Measurements from ENCODE around the gene DSCAM. TPM values are rescaled to one million over a fixed set of nuclear protein-coding genes. Genes with fewer than 3 reads are reported as not detected.

Gene DSCAM
- total and polyA plus RNA-seq, 10 of the 15 experiments (the other 5 are each of a cell fraction or from before 2014, with no cell fraction given): not detected

GRCh38 chr21:40699366-40699765 lies 147.6 kb downstream of the DSCAM start:
- H3K4me3 ChIP-seq: no peak overlapping the region
- H3K9me3 ChIP-seq (replicated peaks; ENCODE audit: control insufficient read depth, insufficient read depth, low read length): no peaks in the 10 kb centered on the region; the same call in 2 of the 3 replicates
- no peaks in the 10 kb centered on the region for H3K79me2 ChIP-seq (ENCODE audit: control insufficient read depth, insufficient read depth, low read length)
- no TSS peak for BruUV-seq (replicated peaks)
- CTCF ChIA-PET: no interaction called here
- H2AFZ ChIP-seq (ENCODE audit: control insufficient read depth, low read depth, low read length): no peak overlapping the region
- H4K20me1 ChIP-seq (ENCODE audit: control insufficient read depth, insufficient read depth): no peaks in the 10 kb centered on the region
- H3K9ac ChIP-seq (ENCODE audit: control insufficient read depth, insufficient read depth, low read length): no peak overlapping the region
- no peaks in the 10 kb centered on the region for H3K27me3 ChIP-seq (replicated peaks in 1 of 2; ENCODE audit: control insufficient read depth in 2 of 2, insufficient read depth in 2 of 2, low read length in 1 of 2)
- no peak for ATAC-seq
- H3K4me2 ChIP-seq (ENCODE audit: control insufficient read depth, insufficient read depth): no peak overlapping the region
- no peak for DNase-seq (ENCODE audit: low read depth, low spot score)
- H3K36me3 ChIP-seq (ENCODE audit: control insufficient read depth in 2 of 2, insufficient read depth in 2 of 2, low read length in 1 of 2): no peaks in the 10 kb centered on the region
- FAIRE-seq: no peak
- POLR2A ChIA-PET: no interaction called here
- WGBS (ENCODE audit: insufficient coverage, insufficient replicate concordance, low lambda C conversion rate, missing lambda C conversion rate): 21% methylated on average over 3 of the region's 3 CpGs
- intact Hi-C loops (cut with micrococcal nuclease; ENCODE audit: unreplicated experiment) (no loop called here), in situ Hi-C loops (cut with MboI) (no loop called here)
- RAD21 ChIA-PET (ENCODE audit: unreplicated experiment): no interaction called here
- H3K27ac ChIP-seq (ENCODE audit: control insufficient read depth, insufficient read depth): no peak overlapping the region
- no peaks in the 10 kb centered on the region for H3K4me1 ChIP-seq (ENCODE audit: control insufficient read depth, insufficient read depth, low read length)
- SMC1A ChIA-PET (ENCODE audit: uncharacterized antibody, unreplicated experiment): no interaction called here
- TF ChIP-seq EED (IDR thresholded peaks at IDR 0.05; ENCODE audit: low read depth): no peak
- TF ChIP-seq EZH2 (IDR thresholded peaks at IDR 0.05; ENCODE audit: borderline replicate concordance, control insufficient read depth, low read depth, low read length): no peak
- no peak for TF ChIP-seq ZSCAN29 (IDR thresholded peaks at IDR 0.05)
- no peak for TF ChIP-seq BHLHE40 (IDR thresholded peaks at IDR 0.05; ENCODE audit: borderline replicate concordance in 1 of 2, low read depth in 2 of 2, low read length in 1 of 2)
- TF ChIP-seq POLR2AphosphoS5 (IDR thresholded peaks at IDR 0.05; ENCODE audit: low read length): no peak
- no peak for TF ChIP-seq TCF12 (IDR thresholded peaks at IDR 0.05; ENCODE audit: low read depth, low read length)
- TF ChIP-seq MEF2A (IDR thresholded peaks at IDR 0.05; ENCODE audit: insufficient read depth, low read depth, low read length): no peak
- no peak for TF ChIP-seq CBFB (IDR thresholded peaks at IDR 0.05; ENCODE audit: low read depth)
- no peak for TF ChIP-seq ZNF592 (IDR thresholded peaks at IDR 0.05)
- no peak for TF ChIP-seq CHD4 (IDR thresholded peaks at IDR 0.05)
- no peak for TF ChIP-seq MXI1 (IDR thresholded peaks at IDR 0.05; ENCODE audit: low read depth, low read length)
- TF ChIP-seq RAD21 (IDR thresholded peaks at IDR 0.05; ENCODE audit: insufficient read depth, low read depth, low read length): no peak
- TF ChIP-seq JUND (IDR thresholded peaks at IDR 0.05; ENCODE audit: low read depth, low read length): no peak
- TF ChIP-seq IKZF1 (conservative IDR thresholded peaks at IDR 0.05): no peak
- TF ChIP-seq, protein P1, sequence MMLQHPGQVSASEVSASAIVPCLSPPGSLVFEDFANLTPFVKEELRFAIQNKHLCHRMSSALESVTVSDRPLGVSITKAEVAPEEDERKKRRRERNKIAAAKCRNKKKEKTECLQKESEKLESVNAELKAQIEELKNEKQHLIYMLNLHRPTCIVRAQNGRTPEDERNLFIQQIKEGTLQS (IDR thresholded peaks at IDR 0.05; ENCODE audit: borderline replicate concordance, extremely low read depth, low read depth, low read length): no peak
- TF ChIP-seq ZZZ3 (IDR thresholded peaks at IDR 0.05; ENCODE audit: control insufficient read depth, insufficient read length, low read depth): no peak
- no peak for TF ChIP-seq ZNF622 (IDR thresholded peaks at IDR 0.05)
- no peak for TF ChIP-seq NR2C2 (IDR thresholded peaks at IDR 0.05; ENCODE audit: borderline replicate concordance, control insufficient read depth, insufficient read length, low read depth)
- TF ChIP-seq CHD2 (IDR thresholded peaks at IDR 0.05; ENCODE audit: borderline replicate concordance, low read depth, low read length): no peak

Data from GM12878 (cell line).